K562 (cell line): ENCODE data around the gene PBX1. TPM values are rescaled to one million over a fixed set of nuclear protein-coding genes. Genes with fewer than 3 reads are reported as not detected.

Source experiments
- ATAC-seq: fragments of 200-7000 bp; cut with Tn5 transposase; 3 replicates; pipeline ENCODE4 v1.9.1; 2020; ENCODE audit warnings: moderate library complexity
- BruUV-seq: library from RNA; stranded (reverse); fragments of 400-500 nt; replicated peaks from 2 replicates; lab custom pipeline; 2021; lab: Mats Ljungman, UMichigan
- CTCF ChIA-PET: fragments of 300-600 bp; formaldehyde crosslinking; extraction: SDS; loops from one replicate; lab custom pipeline; 2021; ENCODE audit warnings: low intra/inter-chr PET ratio; lab: Yijun Ruan, JAX
- POLR2A ChIA-PET: fragments of 300-600, 350-650 bp; sonication (Branson Sonifier 250); formaldehyde crosslinking; extraction: SDS; loops from one replicate; lab custom pipeline; 2021; ENCODE audit warnings: antibody characterized with exemption, inconsistent platforms; lab: Yijun Ruan, JAX
- DNase-seq, 4 experiments: peaks; one replicate each; pipeline versions ENCODE4 v3.0.0 to v3.0.0-alpha.2; 2011 to 2018; ENCODE audit warnings: low spot score in 3 of 4, mixed read lengths in 3 of 4; ENCODE audit errors: extremely low read depth in 1 of 4
- FAIRE-seq: peaks from 2 replicates; lab custom pipeline; 2011; peaks lifted over from hg19 to GRCh38; lab: Jason Lieb, UNC
- H2AFZ ChIP-seq: 2 replicates; pipeline ENCODE4 v1.6.0; 2011; ENCODE audit warnings: low read depth, low read length, control low read depth, inconsistent platforms
- H3K27ac ChIP-seq: fragments of 200-600 bp; 3 replicates; pipeline ENCODE4 v1.8.0; 2011; ENCODE audit warnings: low read depth, mild to moderate bottlenecking, control low read depth, inconsistent platforms, low read length, moderate library complexity, mixed read lengths; ENCODE audit errors: extremely low read depth
- H3K27me3 ChIP-seq, 2 experiments: fragments of 300-600 bp in 1 of 2; 2 replicates in 1 of 2; 3 replicates in 1 of 2; pipeline versions ENCODE4 v1.6.0 to v1.8.0; 2011; ENCODE audit warnings: inconsistent platforms in 2 of 2, low read length in 2 of 2, mild to moderate bottlenecking in 1 of 2, mixed read lengths in 1 of 2, moderate library complexity in 1 of 2; ENCODE audit not compliant: control insufficient read depth in 2 of 2, insufficient read depth in 2 of 2
- H3K36me3 ChIP-seq: fragments of 300-600 bp; 3 replicates; pipeline ENCODE4 v1.8.0; 2011; ENCODE audit warnings: mild to moderate bottlenecking, low read length, inconsistent platforms; ENCODE audit not compliant: control insufficient read depth, insufficient read depth
- H3K4me1 ChIP-seq, 2 experiments: fragments of 200-600 bp in 1 of 2; replicated peaks in 1 of 2; 2 replicates in 1 of 2; 3 replicates in 1 of 2; pipeline versions ENCODE4 v1.5.1 to v1.8.0; 2011; ENCODE audit warnings: inconsistent platforms in 2 of 2, low read length in 2 of 2, mild to moderate bottlenecking in 1 of 2, mixed read lengths in 1 of 2, moderate library complexity in 1 of 2; ENCODE audit not compliant: control insufficient read depth in 2 of 2, insufficient read depth in 2 of 2
- H3K4me2 ChIP-seq: 2 replicates; pipeline ENCODE4 v1.6.1; 2011; ENCODE audit warnings: low read length, control low read depth, inconsistent platforms, mixed read lengths; ENCODE audit not compliant: insufficient read depth
- H3K4me3 ChIP-seq: fragments of 200-600 bp; sonication (generic), shearing (Covaris generic); 2 replicates; pipeline ENCODE4 v1.5.1; 2016; ENCODE audit warnings: control low read depth, inconsistent platforms
- H3K79me2 ChIP-seq: fragments of 200-600 bp; 3 replicates; pipeline ENCODE4 v1.8.0; 2011; ENCODE audit warnings: low read length, inconsistent platforms; ENCODE audit not compliant: control insufficient read depth, insufficient read depth
- H3K9ac ChIP-seq, 2 experiments: 2 replicates each; pipeline versions ENCODE4 v1.6.0 to v1.6.1; 2011; ENCODE audit warnings: low read depth in 2 of 2, low read length in 2 of 2, control low read depth in 1 of 2, inconsistent platforms in 1 of 2, mild to moderate bottlenecking in 1 of 2, mixed read lengths in 1 of 2; ENCODE audit not compliant: insufficient read depth in 1 of 2
- H3K9me1 ChIP-seq: one replicate; pipeline ENCODE4 v1.6.0; 2011; ENCODE audit warnings: inconsistent platforms, mild to moderate bottlenecking, low read length, moderate library complexity; ENCODE audit not compliant: control insufficient read depth, insufficient read depth
- H3K9me3 ChIP-seq: replicated peaks from 2 replicates; pipeline ENCODE4 v1.5.1; 2011; ENCODE audit warnings: low read depth, low read length, inconsistent platforms; ENCODE audit not compliant: control insufficient read depth, insufficient read depth
- H4K20me1 ChIP-seq: replicated peaks from 2 replicates; pipeline ENCODE4 v1.6.1; 2011; ENCODE audit warnings: low read length, inconsistent platforms, mixed read lengths; ENCODE audit not compliant: control insufficient read depth, insufficient read depth
- FOXA3 ChIP-seq, 2 experiments: fragments of 450-650 bp in 1 of 2; sonication (generic) in 1 of 2; formaldehyde crosslinking; IDR thresholded peaks in 1 of 2; conservative IDR thresholded peaks in 1 of 2; 2 replicates each; pipeline versions ENCODE4 v1.4.0 to v1.8.0; 2020 to 2022; ENCODE audit warnings: mild to moderate bottlenecking in 2 of 2, missing genetic modification reagents in 1 of 2
- MEIS2 ChIP-seq: fragments of 450-650 bp; IDR thresholded peaks from 2 replicates; pipeline ENCODE4 v1.6.1; 2014; ENCODE audit warnings: mild to moderate bottlenecking; ENCODE audit not compliant: partially characterized antibody
- MXI1 ChIP-seq: IDR thresholded peaks from 2 replicates; pipeline ENCODE4 v1.6.1; 2011; ENCODE audit warnings: low read depth, mild to moderate bottlenecking, improper control_type of control experiment, low read length
- NFYB ChIP-seq: IDR thresholded peaks from 2 replicates; pipeline ENCODE4 v1.6.1; 2011; ENCODE audit warnings: mild to moderate bottlenecking, moderate library complexity; ENCODE audit not compliant: insufficient read length; ENCODE audit errors: extremely low read depth
- PKNOX1 ChIP-seq: fragments of 450-650 bp; IDR thresholded peaks from 2 replicates; pipeline ENCODE4 v1.6.1; 2016
- PTRF ChIP-seq: fragments of 450-650 bp; IDR thresholded peaks from 2 replicates; pipeline ENCODE4 v1.6.1; 2016; ENCODE audit warnings: mild to moderate bottlenecking, missing genetic modification characterization, missing compliant biosample characterization
- RB1 ChIP-seq: fragments of 450-650 bp; IDR thresholded peaks from 2 replicates; pipeline ENCODE4 v1.6.1; 2017; ENCODE audit warnings: low read depth, mild to moderate bottlenecking
- TCFL5 ChIP-seq: fragments of 250-450 bp; sonication (Bioruptor Pico); conservative IDR thresholded peaks from 2 replicates; pipeline ENCODE4 v1.6.1; 2021; ENCODE audit warnings: mild to moderate bottlenecking, moderate library complexity, matching md5 sums
- VEZF1 ChIP-seq: fragments of 200-800 bp; sonication (Bioruptor generic); IDR thresholded peaks from 2 replicates; pipeline ENCODE4 v1.6.1; 2017; ENCODE audit warnings: missing genetic modification characterization, missing compliant biosample characterization
- ZBTB2 ChIP-seq: fragments of 450-650 bp; IDR thresholded peaks from 2 replicates; pipeline ENCODE4 v1.6.1; 2016; ENCODE audit warnings: antibody characterized with exemption
- ZNF280A ChIP-seq: fragments of 450-650 bp; IDR thresholded peaks from 2 replicates; pipeline ENCODE4 v1.6.1; 2018; ENCODE audit warnings: mild to moderate bottlenecking, low read depth; ENCODE audit not compliant: partially characterized antibody
- ZNF75A ChIP-seq: fragments of 450-650 bp; formaldehyde crosslinking; IDR thresholded peaks from 2 replicates; pipeline ENCODE4 v1.4.0; 2020; ENCODE audit warnings: mild to moderate bottlenecking
- ZNF778 ChIP-seq: fragments of 450-650 bp; formaldehyde crosslinking; IDR thresholded peaks from 2 replicates; pipeline ENCODE4 v1.4.0; 2020; ENCODE audit warnings: mild to moderate bottlenecking, moderate library complexity
- WGBS: fragments of 100-300 bp; shearing (Covaris generic); methylation state at CpG from one replicate; pipeline ENCODE4 v1.1.6; 2016; ENCODE audit warnings: low coverage, mixed read lengths; ENCODE audit not compliant: insufficient coverage; ENCODE audit errors: missing lambda C conversion rate; 5-methylcytosine and 5-hydroxymethylcytosine counted together
- in situ Hi-C: fragments of 300-500 bp; cut with MboI; formaldehyde crosslinking; loops from 4 replicates; pipeline ENCODE4 v1.15.0; 2018; ENCODE audit warnings: inconsistent platforms, mixed read lengths
- intact Hi-C: fragments of 100-400 bp; cut with micrococcal nuclease; formaldehyde crosslinking; loops from 2 replicates; pipeline ENCODE4 v1.14.2; 2022
- polyA plus RNA-seq, 8 experiments: library from polyadenylated mRNA; depleted of rRNA in 4 of 8; stranded (reverse) in 5 of 8; unstranded in 3 of 8; fragments of >200 nt; fragmentation: Nextera tagmentation in 2 of 8; fragmentation: Illumina TruSeq in 1 of 8; extraction: Ambion mirVana in 2 of 8; extraction: Trizol in 1 of 8; gene quantifications; 2 replicates each; pipeline versions ENCODE4 v1.2.1 to v1.2.3, GENCODE V29; 2011 to 2014; ENCODE audit warnings: inconsistent platforms in 1 of 8, missing spikeins in 1 of 8
- total RNA-seq, 7 experiments: library from RNA; depleted of rRNA in 6 of 7; stranded (reverse); fragments of >200 nt in 6 of 7; fragmentation: Illumina TruSeq in 2 of 7; extraction: Trizol in 2 of 7; gene quantifications; 2 replicates each; pipeline versions ENCODE4 v1.2.1 to v1.2.3, GENCODE V29; 2011 to 2021; ENCODE audit warnings: low replicate concordance in 1 of 7

PBX1 gene
- total and polyA plus RNA-seq, 9 of the 15 experiments (the other 6 are each of a cell fraction or from before 2014, with no cell fraction given): 0.03 to 0.62 (median 0.17) TPM

- TF ChIP-seq MEIS2: peak; percentile 52
- peak; percentile 99 for TF ChIP-seq PKNOX1
- TF ChIP-seq VEZF1 (CRISPR knock-in tag): peak; percentile 80
- no peak for TF ChIP-seq MXI1
- TF ChIP-seq RB1: peak; percentile 4; the same call in 1 of the 2 replicates
- peak; percentile 82 for TF ChIP-seq NFYB
- TF ChIP-seq, all 486 proteins: peak for 9
Measured at GRCh38 chr1:164558461-164559341, at the start of gene PBX1 (continued).

- Histone ChIP-seq H2AFZ (no peak overlapping the region), H3K4me1 (no peaks in the 10 kb centered on the region), H3K36me3 (no peaks in the 10 kb centered on the region), H3K9me3 (no peaks in the 10 kb centered on the region), H3K9me1 (no peaks in the 10 kb centered on the region), H3K4me2 (no peak overlapping the region), H4K20me1 (no peaks in the 10 kb centered on the region), H3K4me3 (no peak overlapping the region), H3K9ac (no peak overlapping the region), H3K27me3 (no peaks in the 10 kb centered on the region), H3K27ac (no peak overlapping the region), H3K79me2 (no peaks in the 10 kb centered on the region)
- DNase-seq: no peak
- CTCF ChIA-PET: no interaction called here
- in situ Hi-C loops (no loop called here), intact Hi-C loops (no loop called here)
- no peak for ATAC-seq
- no peak for FAIRE-seq
- POLR2A ChIA-PET: no interaction called here
- no TSS peak for BruUV-seq
- WGBS: 0% methylated on average over 1 of the region's 1 CpG
- TF ChIP-seq ZNF778 (CRISPR knock-in tag): no peak
- no peak for TF ChIP-seq ZNF280A
- TF ChIP-seq TCFL5: no peak
- TF ChIP-seq ZBTB2: no peak
- no peak for TF ChIP-seq PTRF (tag)
- no peak for TF ChIP-seq FOXA3 (CRISPR knock-in tag; conservative IDR thresholded peaks at IDR 0.05 in 1 of 2, IDR thresholded peaks at IDR 0.05 in 1 of 2)
- no peak for TF ChIP-seq ZNF75A (CRISPR knock-in tag)
Measured at GRCh38 chr1:164510435-164510834, 48.5 kb upstream of the PBX1 start.
